SK-N-SH (cell line): ENCODE results near the gene PASK. TPM values are rescaled to one million over a fixed set of nuclear protein-coding genes. Genes with fewer than 3 reads are reported as not detected.
"Not testable (repeated sequence)": the region's sequence is repeated elsewhere in the genome, so short reads cannot be mapped to it uniquely, and the experiment has no call there.

ENCODE experiments used
- CTCF ChIA-PET: fragments of 300-600, 350-600 bp; formaldehyde crosslinking; extraction: SDS; loops from one replicate; lab custom pipeline; 2021; lab: Yijun Ruan, JAX
- POLR2A ChIA-PET: fragments of 350-600 bp; sonication (Branson Sonifier 250); formaldehyde crosslinking; extraction: SDS; loops from one replicate; lab custom pipeline; 2020; ENCODE audit warnings: antibody characterized with exemption, inconsistent platforms; lab: Yijun Ruan, JAX
- DNase-seq: peaks from one replicate; pipeline ENCODE4 v3.0.0; 2012
- H2AFZ ChIP-seq: fragments of 200-600 bp; sonication (generic); 2 replicates; pipeline ENCODE4 v1.8.1; 2016; ENCODE audit warnings: antibody characterized with exemption, mild to moderate bottlenecking, low read depth
- H3F3A ChIP-seq: fragments of 200-600 bp; sonication (generic); replicated peaks from 2 replicates; pipeline ENCODE3; 2016; ENCODE audit warnings: antibody characterized with exemption, mild to moderate bottlenecking; ENCODE audit not compliant: insufficient read depth
- H3K27ac ChIP-seq, 2 experiments: fragments of 200-500 bp in 1 of 2; fragments of 200-600 bp in 1 of 2; sonication (Bioruptor generic) in 1 of 2; sonication (generic), shearing (Covaris generic) in 1 of 2; 2 replicates each; pipeline versions ENCODE4 v1.5.1 to v1.6.1; 2014 to 2016; ENCODE audit warnings: low read depth in 2 of 2, inconsistent platforms in 1 of 2, low read length in 1 of 2, mild to moderate bottlenecking in 1 of 2, mixed read lengths in 1 of 2
- H3K27me3 ChIP-seq: fragments of 200-600 bp; sonication (generic), shearing (Covaris generic); 2 replicates; pipeline ENCODE4 v1.6.1; 2016; ENCODE audit warnings: mixed run types; ENCODE audit not compliant: insufficient read depth
- H3K36me3 ChIP-seq, 2 experiments: fragments of 200-500 bp in 1 of 2; fragments of 200-600 bp in 1 of 2; sonication (Bioruptor generic) in 1 of 2; sonication (generic) in 1 of 2; replicated peaks in 1 of 2; 2 replicates each; pipeline versions ENCODE3 to v1.5.1; 2014 to 2016; ENCODE audit warnings: low read length in 1 of 2, mild to moderate bottlenecking in 1 of 2; ENCODE audit not compliant: insufficient read depth in 2 of 2, control insufficient read depth in 1 of 2
- H3K4me1 ChIP-seq, 2 experiments: fragments of 200-500 bp in 1 of 2; fragments of 200-600 bp in 1 of 2; sonication (Bioruptor generic) in 1 of 2; sonication (generic), shearing (Covaris generic) in 1 of 2; 2 replicates each; pipeline versions ENCODE4 v1.5.1 to v1.6.1; 2014 to 2016; ENCODE audit warnings: low read depth in 1 of 2, low read length in 1 of 2, mixed run types in 1 of 2; ENCODE audit not compliant: insufficient read depth in 2 of 2, control insufficient read depth in 1 of 2
- H3K4me2 ChIP-seq: fragments of 200-600 bp; sonication (generic), shearing (Covaris generic); 2 replicates; pipeline ENCODE4 v1.6.1; 2017; ENCODE audit warnings: mixed run types
- H3K4me3 ChIP-seq, 2 experiments: fragments of 200-500 bp in 1 of 2; fragments of 200-600 bp in 1 of 2; sonication (Bioruptor generic) in 1 of 2; sonication (generic), shearing (Covaris generic) in 1 of 2; 2 replicates each; pipeline versions ENCODE4 v1.5.1 to v1.8.1; 2014 to 2016; ENCODE audit warnings: low read depth in 2 of 2, inconsistent platforms in 1 of 2, low read length in 1 of 2, mild to moderate bottlenecking in 1 of 2, mixed read lengths in 1 of 2, moderate library complexity in 1 of 2
- H3K79me2 ChIP-seq: fragments of 200-600 bp; sonication (generic); 2 replicates; pipeline ENCODE4 v1.8.1; 2017; ENCODE audit warnings: mild to moderate bottlenecking; ENCODE audit not compliant: insufficient read depth
- H3K9ac ChIP-seq: fragments of 200-600 bp; sonication (generic); 2 replicates; pipeline ENCODE4 v1.6.1; 2017; ENCODE audit warnings: mixed run types
- H3K9me2 ChIP-seq: fragments of 200-600 bp; sonication (generic); 2 replicates; pipeline ENCODE4 v1.6.1; 2017; ENCODE audit warnings: mixed run types
- H3K9me3 ChIP-seq: fragments of 200-600 bp; sonication (generic); 2 replicates; pipeline ENCODE4 v1.6.1; 2017; ENCODE audit warnings: mixed run types, mild to moderate bottlenecking, moderate library complexity
- H4K20me1 ChIP-seq: fragments of 200-600 bp; sonication (generic); 2 replicates; pipeline ENCODE4 v1.6.1; 2017; ENCODE audit warnings: mild to moderate bottlenecking, mixed run types; ENCODE audit not compliant: insufficient read depth
- EZH2phosphoT487 ChIP-seq: fragments of 200-600 bp; sonication (generic); IDR thresholded peaks from 2 replicates; pipeline ENCODE4 v1.6.1; 2017; ENCODE audit warnings: low read depth, mixed run types, mild to moderate bottlenecking, antibody characterized with exemption, moderate library complexity, borderline replicate concordance
- GATA2 ChIP-seq: sonication (generic); formaldehyde crosslinking; IDR thresholded peaks from 2 replicates; pipeline ENCODE4 v1.5.0; 2020; ENCODE audit warnings: mild to moderate bottlenecking, missing genetic modification reagents
- RAD21 ChIP-seq: IDR thresholded peaks from 2 replicates; pipeline ENCODE4 v1.6.1; 2012; ENCODE audit warnings: mild to moderate bottlenecking, low read length
- RFX5 ChIP-seq: IDR thresholded peaks from 2 replicates; pipeline ENCODE4 v1.6.1; 2012; ENCODE audit warnings: mild to moderate bottlenecking, improper control_type of control experiment, low read length
- TEAD4 ChIP-seq: IDR thresholded peaks from 2 replicates; pipeline ENCODE4 v1.4.0; 2012; ENCODE audit warnings: mild to moderate bottlenecking, borderline replicate concordance; ENCODE audit not compliant: insufficient read depth
- WGBS: methylation state at CpG from one replicate; pipeline ENCODE4 v1.1.6; 2017; ENCODE audit warnings: low lambda C conversion rate; 5-methylcytosine and 5-hydroxymethylcytosine counted together
- polyA plus RNA-seq, 3 experiments: library from polyadenylated mRNA; depleted of rRNA; stranded (reverse); fragments of >200 nt; gene quantifications; 2 replicates each; pipeline ENCODE4 v1.2.3, GENCODE V29; 2012
- TF ChIP-seq, protein P1 (sequence below): fragments of 150-350 bp; IDR thresholded peaks from 2 replicates; pipeline ENCODE4 v1.6.1; 2017; ENCODE audit warnings: antibody characterized with exemption, low read length, low read depth, borderline replicate concordance
- TF ChIP-seq, protein P2 (sequence below): IDR thresholded peaks from 2 replicates; pipeline ENCODE4 v1.4.0; 2012; ENCODE audit warnings: low read depth
- TF ChIP-seq, protein P3 (sequence below): fragments of 200-600 bp; sonication (generic); IDR thresholded peaks from 2 replicates; pipeline ENCODE4 v1.6.1; 2017; ENCODE audit warnings: antibody characterized with exemption, mild to moderate bottlenecking, moderate library complexity
- TF ChIP-seq, protein P4 (sequence below): fragments of 150-350 bp; IDR thresholded peaks from 2 replicates; pipeline ENCODE4 v1.6.1; 2016; ENCODE audit warnings: mild to moderate bottlenecking, low read depth, low read length

PASK gene
- polyA plus RNA-seq, 1 of the 3 experiments (the other 2 are of a cell fraction) = 6.3 TPM

DNA sequence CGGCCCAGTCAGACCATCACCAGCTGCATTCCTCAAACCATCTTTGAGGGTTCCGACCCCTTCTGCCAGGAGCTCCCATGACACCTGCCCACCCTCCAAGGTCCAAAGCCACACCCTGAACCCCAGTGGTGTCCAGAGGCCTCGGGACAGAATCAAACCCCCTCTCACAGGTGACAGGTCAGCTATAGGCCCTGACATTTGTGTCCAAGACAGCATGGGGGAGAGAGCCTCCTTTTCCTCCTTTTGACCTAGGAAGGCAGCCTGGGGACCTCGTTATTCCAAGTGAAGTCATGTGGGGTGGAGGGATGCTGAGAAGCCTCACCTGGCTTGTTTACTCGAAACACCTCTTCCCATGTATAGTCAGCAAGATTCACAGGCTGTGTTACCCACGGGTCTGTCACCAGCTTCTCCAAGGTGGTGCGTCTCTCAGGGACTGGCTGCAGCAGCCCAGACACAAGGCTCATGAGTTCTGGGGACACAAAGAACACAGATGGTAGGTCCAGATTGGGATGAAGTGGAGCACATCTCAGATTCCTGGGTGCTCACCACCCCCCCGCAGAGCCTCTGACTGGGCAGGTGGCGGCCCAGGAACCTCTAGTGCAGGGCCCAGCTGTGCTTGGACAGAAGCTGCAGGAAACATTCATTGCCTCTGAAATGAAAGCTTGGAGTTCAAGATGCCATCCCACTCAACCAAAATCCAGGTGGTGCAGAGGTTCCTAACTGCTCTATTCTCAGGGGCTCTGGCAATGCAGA is 42.1 kb downstream of the PASK start (continued):
- TF ChIP-seq, protein P1, sequence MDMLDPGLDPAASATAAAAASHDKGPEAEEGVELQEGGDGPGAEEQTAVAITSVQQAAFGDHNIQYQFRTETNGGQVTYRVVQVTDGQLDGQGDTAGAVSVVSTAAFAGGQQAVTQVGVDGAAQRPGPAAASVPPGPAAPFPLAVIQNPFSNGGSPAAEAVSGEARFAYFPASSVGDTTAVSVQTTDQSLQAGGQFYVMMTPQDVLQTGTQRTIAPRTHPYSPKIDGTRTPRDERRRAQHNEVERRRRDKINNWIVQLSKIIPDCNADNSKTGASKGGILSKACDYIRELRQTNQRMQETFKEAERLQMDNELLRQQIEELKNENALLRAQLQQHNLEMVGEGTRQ = no peak
- TF ChIP-seq, protein P2, sequence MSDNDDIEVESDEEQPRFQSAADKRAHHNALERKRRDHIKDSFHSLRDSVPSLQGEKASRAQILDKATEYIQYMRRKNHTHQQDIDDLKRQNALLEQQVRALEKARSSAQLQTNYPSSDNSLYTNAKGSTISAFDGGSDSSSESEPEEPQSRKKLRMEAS = no peak
- TF ChIP-seq EZH2phosphoT487 (no peak), RFX5 (no peak), TEAD4 (no peak), RAD21 (no peak), GATA2 (no peak)
- TF ChIP-seq, protein P3, sequence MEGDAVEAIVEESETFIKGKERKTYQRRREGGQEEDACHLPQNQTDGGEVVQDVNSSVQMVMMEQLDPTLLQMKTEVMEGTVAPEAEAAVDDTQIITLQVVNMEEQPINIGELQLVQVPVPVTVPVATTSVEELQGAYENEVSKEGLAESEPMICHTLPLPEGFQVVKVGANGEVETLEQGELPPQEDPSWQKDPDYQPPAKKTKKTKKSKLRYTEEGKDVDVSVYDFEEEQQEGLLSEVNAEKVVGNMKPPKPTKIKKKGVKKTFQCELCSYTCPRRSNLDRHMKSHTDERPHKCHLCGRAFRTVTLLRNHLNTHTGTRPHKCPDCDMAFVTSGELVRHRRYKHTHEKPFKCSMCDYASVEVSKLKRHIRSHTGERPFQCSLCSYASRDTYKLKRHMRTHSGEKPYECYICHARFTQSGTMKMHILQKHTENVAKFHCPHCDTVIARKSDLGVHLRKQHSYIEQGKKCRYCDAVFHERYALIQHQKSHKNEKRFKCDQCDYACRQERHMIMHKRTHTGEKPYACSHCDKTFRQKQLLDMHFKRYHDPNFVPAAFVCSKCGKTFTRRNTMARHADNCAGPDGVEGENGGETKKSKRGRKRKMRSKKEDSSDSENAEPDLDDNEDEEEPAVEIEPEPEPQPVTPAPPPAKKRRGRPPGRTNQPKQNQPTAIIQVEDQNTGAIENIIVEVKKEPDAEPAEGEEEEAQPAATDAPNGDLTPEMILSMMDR = no peak
- TF ChIP-seq, protein P4, sequence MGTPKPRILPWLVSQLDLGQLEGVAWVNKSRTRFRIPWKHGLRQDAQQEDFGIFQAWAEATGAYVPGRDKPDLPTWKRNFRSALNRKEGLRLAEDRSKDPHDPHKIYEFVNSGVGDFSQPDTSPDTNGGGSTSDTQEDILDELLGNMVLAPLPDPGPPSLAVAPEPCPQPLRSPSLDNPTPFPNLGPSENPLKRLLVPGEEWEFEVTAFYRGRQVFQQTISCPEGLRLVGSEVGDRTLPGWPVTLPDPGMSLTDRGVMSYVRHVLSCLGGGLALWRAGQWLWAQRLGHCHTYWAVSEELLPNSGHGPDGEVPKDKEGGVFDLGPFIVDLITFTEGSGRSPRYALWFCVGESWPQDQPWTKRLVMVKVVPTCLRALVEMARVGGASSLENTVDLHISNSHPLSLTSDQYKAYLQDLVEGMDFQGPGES = no peak

DNA sequence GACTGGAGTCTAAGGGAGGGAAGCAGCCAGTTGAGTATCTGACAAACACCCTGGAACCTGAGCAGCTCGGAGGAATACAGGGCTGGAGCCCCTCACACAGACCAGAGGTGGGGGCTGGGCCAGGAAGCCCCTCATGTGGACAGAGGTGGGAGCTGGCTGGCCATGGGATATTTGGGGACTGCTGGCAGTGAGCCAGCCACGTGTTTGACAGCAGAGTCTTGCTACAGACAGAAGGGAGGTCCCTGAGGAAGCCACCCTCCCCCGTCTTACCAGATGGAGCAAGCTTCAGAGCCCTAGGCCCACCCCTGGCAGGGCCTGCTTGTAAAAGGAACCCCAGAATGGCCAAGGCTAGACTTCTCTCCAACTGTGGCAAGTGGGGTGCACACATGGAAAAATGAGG is 43.6 kb downstream of the PASK start:
- Histone ChIP-seq H2AFZ (no peak overlapping the region), H3F3A (no peaks in the 10 kb centered on the region), H3K9ac (no peak overlapping the region), H4K20me1 (no peaks in the 10 kb centered on the region), H3K79me2 (peaks cover 32% of the 10 kb centered on the region), H3K4me3 (no peak overlapping the region), H3K27ac (no peak overlapping the region), H3K9me3 (no peaks in the 10 kb centered on the region), H3K9me2 (no peaks in the 10 kb centered on the region), H3K27me3 (no peaks in the 10 kb centered on the region), H3K36me3 (peaks cover 0 to 5% of the 10 kb centered on the region in 2 experiments), H3K4me1 (peaks cover 0 to 13% of the 10 kb centered on the region in 2 experiments; a peak in 2 of 4 replicates), H3K4me2 (no peak overlapping the region)
- ChIA-PET CTCF (interaction anchor here (0.7 kb wide), 1 partner anchor 254 kb away, joined by 3 read pairs; no protein-coding TSS in a partner anchor), POLR2A (no interaction called here)
- DNase-seq = no peak
- TF ChIP-seq, protein P3 = no peak
- 67% methylated on average over 2 of the region's 3 CpGs for WGBS

DNA sequence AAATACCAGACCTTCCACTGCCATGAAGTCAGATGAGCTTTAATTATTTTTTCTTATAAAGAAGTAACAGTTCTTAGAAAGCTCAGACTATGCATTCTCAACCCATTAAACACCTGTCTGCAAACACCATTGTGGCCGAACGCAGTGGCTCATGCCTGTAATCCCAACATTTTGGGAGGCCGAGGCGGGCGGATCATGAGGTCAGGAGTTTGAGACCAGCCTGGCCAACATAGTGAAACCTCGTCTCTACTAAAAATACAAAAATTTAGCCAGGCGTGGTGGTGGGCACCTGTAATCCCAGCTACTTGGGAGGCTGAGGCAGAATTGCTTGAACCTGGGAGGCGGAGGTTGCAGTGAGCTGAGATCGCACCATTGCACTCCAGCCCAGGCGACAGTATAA is 44.7 kb downstream of the PASK start:
- H3F3A ChIP-seq, H3K4me3 ChIP-seq, H3K36me3 ChIP-seq, H3K27ac ChIP-seq, H4K20me1 ChIP-seq, H3K9ac ChIP-seq, POLR2A ChIA-PET, H3K4me2 ChIP-seq, H3K27me3 ChIP-seq, H3K9me3 ChIP-seq, H3K9me2 ChIP-seq, DNase-seq, H2AFZ ChIP-seq: not testable (repeated sequence)
- WGBS = 92% methylated on average over 10 of the region's 10 CpGs
- CTCF ChIA-PET = interaction anchor here (0.7 kb wide), 1 partner anchor 149 kb away, joined by 3 read pairs; no protein-coding TSS in a partner anchor
- Histone ChIP-seq H3K79me2 (peaks cover 42% of the 10 kb centered on the region), H3K4me1 (peaks cover 0 to 13% of the 10 kb centered on the region in 2 experiments; a peak in 2 of 4 replicates)
